HL-60 (cell line): ENCODE results near the gene AKR1E2.

Experiments
- DNase-seq, 2 experiments: peaks; one replicate each; pipeline ENCODE4 v3.0.0-alpha.2; 2010 to 2020; ENCODE audit warnings: low read depth in 1 of 2, low spot score in 1 of 2
- H3K27ac ChIP-seq: fragments of 250-450 bp; sonication (Bioruptor Pico); replicated peaks from 2 replicates; pipeline ENCODE4 v1.5.1; 2020; ENCODE audit warnings: mild to moderate bottlenecking, moderate library complexity
- H3K27me3 ChIP-seq: fragments of 250-450 bp; sonication (Bioruptor Pico); 2 replicates; pipeline ENCODE4 v1.5.1; 2021; ENCODE audit warnings: mild to moderate bottlenecking, moderate library complexity; ENCODE audit not compliant: insufficient read depth, poor library complexity, severe bottlenecking
- H3K4me3 ChIP-seq: replicated peaks from 2 replicates; pipeline ENCODE4 v1.5.1; 2011; ENCODE audit warnings: mild to moderate bottlenecking, control low read depth, low read length; ENCODE audit not compliant: insufficient read depth
- CTCF ChIP-seq: IDR thresholded peaks from one replicate; pipeline ENCODE4 v1.5.1; 2011; ENCODE audit warnings: low read length, control low read depth, inconsistent platforms; ENCODE audit not compliant: insufficient read depth
- GABPA ChIP-seq: IDR thresholded peaks from 2 replicates; pipeline ENCODE4 v1.6.1; 2012; ENCODE audit warnings: low read depth
- POLR2AphosphoS5 ChIP-seq: IDR thresholded peaks from 2 replicates; pipeline ENCODE4 v1.6.1; 2012; ENCODE audit warnings: low read depth
- SPI1 ChIP-seq: IDR thresholded peaks from 2 replicates; pipeline ENCODE4 v1.6.1; 2012; ENCODE audit warnings: low read depth, mild to moderate bottlenecking, borderline replicate concordance
- TF ChIP-seq, protein P1 (sequence below): IDR thresholded peaks from 2 replicates; pipeline ENCODE4 v1.6.1; 2012; ENCODE audit warnings: low read depth; ENCODE audit not compliant: insufficient replicate concordance

Gene AKR1E2

GRCh38 chr10:4786043-4786839 lies 39.8 kb upstream of the AKR1E2 start:
- DNase-seq = no peak
- Histone ChIP-seq H3K27me3 (no peaks in the 10 kb centered on the region), H3K27ac (no peak overlapping the region), H3K4me3 (no peak overlapping the region)
- no peak for TF ChIP-seq POLR2AphosphoS5
- TF ChIP-seq, protein P1, sequence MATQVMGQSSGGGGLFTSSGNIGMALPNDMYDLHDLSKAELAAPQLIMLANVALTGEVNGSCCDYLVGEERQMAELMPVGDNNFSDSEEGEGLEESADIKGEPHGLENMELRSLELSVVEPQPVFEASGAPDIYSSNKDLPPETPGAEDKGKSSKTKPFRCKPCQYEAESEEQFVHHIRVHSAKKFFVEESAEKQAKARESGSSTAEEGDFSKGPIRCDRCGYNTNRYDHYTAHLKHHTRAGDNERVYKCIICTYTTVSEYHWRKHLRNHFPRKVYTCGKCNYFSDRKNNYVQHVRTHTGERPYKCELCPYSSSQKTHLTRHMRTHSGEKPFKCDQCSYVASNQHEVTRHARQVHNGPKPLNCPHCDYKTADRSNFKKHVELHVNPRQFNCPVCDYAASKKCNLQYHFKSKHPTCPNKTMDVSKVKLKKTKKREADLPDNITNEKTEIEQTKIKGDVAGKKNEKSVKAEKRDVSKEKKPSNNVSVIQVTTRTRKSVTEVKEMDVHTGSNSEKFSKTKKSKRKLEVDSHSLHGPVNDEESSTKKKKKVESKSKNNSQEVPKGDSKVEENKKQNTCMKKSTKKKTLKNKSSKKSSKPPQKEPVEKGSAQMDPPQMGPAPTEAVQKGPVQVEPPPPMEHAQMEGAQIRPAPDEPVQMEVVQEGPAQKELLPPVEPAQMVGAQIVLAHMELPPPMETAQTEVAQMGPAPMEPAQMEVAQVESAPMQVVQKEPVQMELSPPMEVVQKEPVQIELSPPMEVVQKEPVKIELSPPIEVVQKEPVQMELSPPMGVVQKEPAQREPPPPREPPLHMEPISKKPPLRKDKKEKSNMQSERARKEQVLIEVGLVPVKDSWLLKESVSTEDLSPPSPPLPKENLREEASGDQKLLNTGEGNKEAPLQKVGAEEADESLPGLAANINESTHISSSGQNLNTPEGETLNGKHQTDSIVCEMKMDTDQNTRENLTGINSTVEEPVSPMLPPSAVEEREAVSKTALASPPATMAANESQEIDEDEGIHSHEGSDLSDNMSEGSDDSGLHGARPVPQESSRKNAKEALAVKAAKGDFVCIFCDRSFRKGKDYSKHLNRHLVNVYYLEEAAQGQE = no peak
- TF ChIP-seq GABPA = no peak
- TF ChIP-seq CTCF = no peak
- no peak for TF ChIP-seq SPI1

DNA sequence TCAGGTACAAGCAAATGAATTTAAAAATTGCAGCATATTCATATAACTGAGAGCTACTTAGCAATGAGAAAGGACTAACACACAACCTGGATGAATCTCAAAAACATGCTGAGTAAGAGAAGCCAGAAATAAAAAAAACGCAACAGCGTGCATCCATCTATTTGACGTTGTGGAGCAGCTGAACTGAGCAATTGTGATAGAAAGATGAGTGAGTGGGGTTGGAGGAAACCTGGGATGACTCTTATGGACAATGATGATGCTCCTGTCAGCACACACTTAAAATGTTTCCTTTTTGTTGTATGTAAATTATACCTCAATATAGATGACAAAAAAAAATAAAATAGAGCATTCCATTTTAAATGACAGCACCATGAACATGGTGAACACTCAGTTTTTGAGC lies 36.0 kb upstream of the AKR1E2 start:
- H3K27ac ChIP-seq = no peak overlapping the region
- TF ChIP-seq, protein P1 = no peak
- TF ChIP-seq SPI1 (no peak), CTCF (no peak), POLR2AphosphoS5 (no peak), GABPA (no peak)

GRCh38 chr10:4790922-4791321 lies 35.1 kb upstream of the AKR1E2 start:
- H3K27ac ChIP-seq = no peak overlapping the region
- TF ChIP-seq CTCF (no peak), POLR2AphosphoS5 (no peak), SPI1 (no peak), GABPA (no peak)
- TF ChIP-seq, protein P1 = no peak
- no peak overlapping the region for H3K4me3 ChIP-seq
- H3K27me3 ChIP-seq = no peaks in the 10 kb centered on the region
- no peak for DNase-seq

More for the DNA sequence above, 36.0 kb upstream of the AKR1E2 start:
- Histone ChIP-seq H3K4me3 (no peak overlapping the region), H3K27me3 (no peaks in the 10 kb centered on the region)
- DNase-seq = no peak
